B cell (primary cell): Measurements from ENCODE around the gene AGRN.

Experiments used
- EZH2 ChIP-seq: IDR thresholded peaks from 2 replicates; pipeline ENCODE4 v1.6.1; 2012; ENCODE audit warnings: borderline replicate concordance, low read depth, mild to moderate bottlenecking, moderate library complexity, low read length; ENCODE audit not compliant: insufficient read depth, poor library complexity, severe bottlenecking
- TF ChIP-seq, protein P1 (sequence below): fragments of 200-600 bp; IDR thresholded peaks from one replicate; pipeline ENCODE4 v1.8.0; 2022; ENCODE audit warnings: antibody characterized with exemption, mild to moderate bottlenecking

DNA sequence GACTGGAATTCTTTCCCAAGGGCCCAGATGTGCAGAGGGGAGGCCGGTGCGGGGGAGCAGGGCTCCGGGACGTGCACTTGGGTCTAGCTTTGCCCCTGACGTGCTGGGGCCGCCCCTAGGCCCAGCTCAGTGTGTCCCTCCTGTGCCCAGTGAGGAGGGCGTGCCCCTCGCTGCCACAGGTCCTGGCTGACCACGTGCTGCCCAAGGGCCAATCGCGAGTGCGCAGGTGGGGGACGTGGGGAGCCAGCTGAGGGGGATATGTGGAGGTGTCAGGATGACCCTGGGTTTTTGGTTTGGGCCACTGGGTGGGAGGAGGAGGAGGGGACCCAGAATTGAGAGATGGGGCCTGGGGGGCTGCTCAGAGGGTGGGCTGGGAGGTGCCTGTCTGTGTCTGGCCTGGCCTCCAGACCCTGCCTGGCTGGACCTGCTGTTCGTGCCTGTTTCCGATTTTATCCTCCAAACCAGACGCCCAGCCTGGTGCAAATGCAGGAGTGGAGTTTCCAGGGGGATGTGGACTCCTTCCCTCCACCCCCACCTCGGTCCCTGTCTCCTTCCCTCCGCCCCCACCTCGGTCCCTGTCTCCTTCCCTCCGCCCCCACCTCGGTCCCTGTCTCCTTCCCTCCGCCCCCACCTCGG is 60.3 kb downstream of the AGRN start:
- TF ChIP-seq, protein P1, sequence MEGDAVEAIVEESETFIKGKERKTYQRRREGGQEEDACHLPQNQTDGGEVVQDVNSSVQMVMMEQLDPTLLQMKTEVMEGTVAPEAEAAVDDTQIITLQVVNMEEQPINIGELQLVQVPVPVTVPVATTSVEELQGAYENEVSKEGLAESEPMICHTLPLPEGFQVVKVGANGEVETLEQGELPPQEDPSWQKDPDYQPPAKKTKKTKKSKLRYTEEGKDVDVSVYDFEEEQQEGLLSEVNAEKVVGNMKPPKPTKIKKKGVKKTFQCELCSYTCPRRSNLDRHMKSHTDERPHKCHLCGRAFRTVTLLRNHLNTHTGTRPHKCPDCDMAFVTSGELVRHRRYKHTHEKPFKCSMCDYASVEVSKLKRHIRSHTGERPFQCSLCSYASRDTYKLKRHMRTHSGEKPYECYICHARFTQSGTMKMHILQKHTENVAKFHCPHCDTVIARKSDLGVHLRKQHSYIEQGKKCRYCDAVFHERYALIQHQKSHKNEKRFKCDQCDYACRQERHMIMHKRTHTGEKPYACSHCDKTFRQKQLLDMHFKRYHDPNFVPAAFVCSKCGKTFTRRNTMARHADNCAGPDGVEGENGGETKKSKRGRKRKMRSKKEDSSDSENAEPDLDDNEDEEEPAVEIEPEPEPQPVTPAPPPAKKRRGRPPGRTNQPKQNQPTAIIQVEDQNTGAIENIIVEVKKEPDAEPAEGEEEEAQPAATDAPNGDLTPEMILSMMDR: no peak
- no peak for TF ChIP-seq EZH2
